Prostate gland (tissue), 2 donors: ENCODE measurements around the gene AGTRAP.

ENCODE experiments used
- CTCF ChIP-seq, 4 experiments: fragments of 200-600 bp in 2 of 4; fragments of 450-650 bp in 2 of 4; sonication (generic) in 2 of 4; IDR thresholded peaks; 1 replicate in 3 of 4; 2 replicates in 1 of 4; pipeline ENCODE4 v1.5.1; 2016 to 2019; ENCODE audit warnings: antibody characterized with exemption in 4 of 4, mild to moderate bottlenecking in 2 of 4, moderate library complexity in 2 of 4
- POLR2A ChIP-seq: fragments of 450-650 bp; IDR thresholded peaks from one replicate; pipeline ENCODE4 v1.6.1; 2016; ENCODE audit warnings: antibody characterized with exemption, mild to moderate bottlenecking
- POLR2AphosphoS5 ChIP-seq: sonication (generic); formaldehyde crosslinking; IDR thresholded peaks from one replicate; pipeline ENCODE4 v1.6.1; 2017; ENCODE audit warnings: antibody characterized with exemption

- TF ChIP-seq POLR2A, result no peak
- TF ChIP-seq CTCF (IDR thresholded peaks at IDR 0.05), result no peak
- TF ChIP-seq POLR2AphosphoS5, result no peak
Observed at GRCh38 chr1:11691928-11692711, 43.8 kb upstream of the AGTRAP start.
